K562 (cell line): ENCODE results near the gene APPBP2. TPM values are rescaled to one million over a fixed set of nuclear protein-coding genes. Genes with fewer than 3 reads are reported as not detected.

Experiments
- AFF1 ChIP-seq, 2 experiments: fragments of 450-650 bp; IDR thresholded peaks; 2 replicates each; pipeline ENCODE4 v1.6.1; 2018; ENCODE audit warnings: mild to moderate bottlenecking in 2 of 2, low read depth in 1 of 2; ENCODE audit not compliant: partially characterized antibody in 2 of 2
- ARID1B ChIP-seq: fragments of 450-650 bp; IDR thresholded peaks from 2 replicates; pipeline ENCODE4 v1.6.1; 2016; ENCODE audit warnings: antibody characterized with exemption, mild to moderate bottlenecking, inconsistent platforms
- CBFB ChIP-seq: sonication (generic); formaldehyde crosslinking; IDR thresholded peaks from 2 replicates; pipeline ENCODE4 v1.4.0; 2020; ENCODE audit warnings: mild to moderate bottlenecking, missing genetic modification reagents
- E2F6 ChIP-seq, 2 experiments: IDR thresholded peaks; 2 replicates each; pipeline ENCODE4 v1.6.1; 2011; ENCODE audit warnings: borderline replicate concordance in 1 of 2, control low read depth in 1 of 2, low read depth in 1 of 2, low read length in 1 of 2, mild to moderate bottlenecking in 1 of 2, mixed read lengths in 1 of 2, moderate library complexity in 1 of 2; ENCODE audit not compliant: insufficient read depth in 1 of 2, insufficient read length in 1 of 2, poor library complexity in 1 of 2, severe bottlenecking in 1 of 2; ENCODE audit errors: extremely low read depth in 1 of 2
- EGR1 ChIP-seq: fragments of 450-650 bp; conservative IDR thresholded peaks from 2 replicates; pipeline ENCODE4 v1.6.1; 2017; ENCODE audit warnings: mild to moderate bottlenecking
- ETV6 ChIP-seq, 3 experiments: fragments of 150-350 bp in 1 of 3; sonication (generic) in 1 of 3; formaldehyde crosslinking in 1 of 3; IDR thresholded peaks; 2 replicates each; pipeline versions ENCODE4 v1.6.1 to v1.8.0; 2014 to 2022; ENCODE audit warnings: borderline replicate concordance in 2 of 3, low read depth in 2 of 3, antibody characterized with exemption in 1 of 3, low read length in 1 of 3, mild to moderate bottlenecking in 1 of 3, missing genetic modification reagents in 1 of 3
- IFI16 ChIP-seq: fragments of 250-450 bp; sonication (Bioruptor Pico); IDR thresholded peaks from 2 replicates; pipeline ENCODE4 v2.1.2; 2022; ENCODE audit warnings: mild to moderate bottlenecking, inconsistent platforms
- KLF6 ChIP-seq: fragments of 250-450 bp; sonication (Bioruptor Pico); IDR thresholded peaks from 2 replicates; pipeline ENCODE4 v1.4.0; 2020; ENCODE audit warnings: mild to moderate bottlenecking, moderate library complexity, borderline replicate concordance
- NONO ChIP-seq, 2 experiments: fragments of 200-400 bp in 1 of 2; fragments of 450-650 bp in 1 of 2; formaldehyde crosslinking in 1 of 2; IDR thresholded peaks; 2 replicates each; pipeline ENCODE4 v1.6.1; 2017; ENCODE audit warnings: low read depth in 2 of 2, mild to moderate bottlenecking in 2 of 2, moderate library complexity in 2 of 2, low read length in 1 of 2
- OTX1 ChIP-seq: fragments of 450-650 bp; formaldehyde crosslinking; IDR thresholded peaks from 2 replicates; pipeline ENCODE4 v1.4.0; 2022; ENCODE audit warnings: mild to moderate bottlenecking
- PHTF2 ChIP-seq: fragments of 250-450 bp; sonication (Bioruptor Pico); IDR thresholded peaks from 2 replicates; pipeline ENCODE4 v1.5.0; 2021; ENCODE audit warnings: mild to moderate bottlenecking
- PTRF ChIP-seq: fragments of 450-650 bp; IDR thresholded peaks from 2 replicates; pipeline ENCODE4 v1.6.1; 2016; ENCODE audit warnings: mild to moderate bottlenecking, missing genetic modification characterization, missing compliant biosample characterization
- SETDB1 ChIP-seq: IDR thresholded peaks from one replicate; pipeline ENCODE4 v1.6.1; 2012; ENCODE audit warnings: low read length, control low read depth, inconsistent platforms
- SMAD4 ChIP-seq: fragments of 250-450 bp; sonication (Bioruptor Pico); conservative IDR thresholded peaks from 2 replicates; pipeline ENCODE4 v1.8.0; 2021; ENCODE audit warnings: inconsistent platforms, mild to moderate bottlenecking, moderate library complexity
- SMARCE1 ChIP-seq: fragments of 450-650 bp; IDR thresholded peaks from 2 replicates; pipeline ENCODE4 v1.7.1; 2016; ENCODE audit warnings: mild to moderate bottlenecking
- STAT5A ChIP-seq: IDR thresholded peaks from 2 replicates; pipeline ENCODE4 v1.6.1; 2012; ENCODE audit warnings: low read length, inconsistent platforms, borderline replicate concordance
- ZBTB17 ChIP-seq: fragments of 450-650 bp; formaldehyde crosslinking; IDR thresholded peaks from 2 replicates; pipeline ENCODE4 v1.4.0; 2020; ENCODE audit warnings: mild to moderate bottlenecking
- ZNF586 ChIP-seq: fragments of 450-650 bp; formaldehyde crosslinking; conservative IDR thresholded peaks from 2 replicates; pipeline ENCODE4 v1.4.0; 2020; ENCODE audit warnings: mild to moderate bottlenecking, moderate library complexity
- polyA plus RNA-seq, 8 experiments: library from polyadenylated mRNA; depleted of rRNA in 4 of 8; stranded (reverse) in 5 of 8; unstranded in 3 of 8; fragments of >200 nt; fragmentation: Nextera tagmentation in 2 of 8; fragmentation: Illumina TruSeq in 1 of 8; extraction: Ambion mirVana in 2 of 8; extraction: Trizol in 1 of 8; gene quantifications; 2 replicates each; pipeline versions ENCODE4 v1.2.1 to v1.2.3, GENCODE V29; 2011 to 2014; ENCODE audit warnings: inconsistent platforms in 1 of 8, missing spikeins in 1 of 8
- total RNA-seq, 7 experiments: library from RNA; depleted of rRNA in 6 of 7; stranded (reverse); fragments of >200 nt in 6 of 7; fragmentation: Illumina TruSeq in 2 of 7; extraction: Trizol in 2 of 7; gene quantifications; 2 replicates each; pipeline versions ENCODE4 v1.2.1 to v1.2.3, GENCODE V29; 2011 to 2021; ENCODE audit warnings: low replicate concordance in 1 of 7

Gene APPBP2
- total and polyA plus RNA-seq, 9 of the 15 experiments (the other 6 are each of a cell fraction or from before 2014, with no cell fraction given): 2.7 to 16.8 (median 6.9) TPM

- TF ChIP-seq E2F6 (IDR thresholded peaks at IDR 0.05; ENCODE audit: borderline replicate concordance in 1 of 2, extremely low read depth in 1 of 2, insufficient read depth in 1 of 2, insufficient read length in 1 of 2, low read depth in 1 of 2, low read length in 1 of 2, poor library complexity in 1 of 2, severe bottlenecking in 1 of 2) (no peak), AFF1 (IDR thresholded peaks at IDR 0.05; ENCODE audit: low read depth in 1 of 2, partially characterized antibody in 2 of 2) (peak in 1 of 2 experiments; percentile 44), SMAD4 (CRISPR knock-in tag) (no peak), OTX1 (no peak), ZBTB17 (CRISPR knock-in tag) (no peak), EGR1 (no peak), IFI16 (CRISPR knock-in tag) (no peak), SETDB1 (no peak), PHTF2 (CRISPR knock-in tag) (no peak), CBFB (no peak), KLF6 (CRISPR knock-in tag) (no peak), SMARCE1 (peak; percentile 80; the same call in 1 of the 2 replicates), ZNF586 (CRISPR knock-in tag) (no peak), PTRF (tag) (no peak), ETV6 (IDR thresholded peaks at IDR 0.05; ENCODE audit: borderline replicate concordance in 1 of 2, low read depth in 2 of 2, low read length in 1 of 2) (peak; percentile 85 to 98), ETV6 (CRISPR knock-in tag; IDR thresholded peaks at IDR 0.05; ENCODE audit: borderline replicate concordance) (no peak), STAT5A (peak; percentile 31; the same call in 1 of the 2 replicates), NONO (IDR thresholded peaks at IDR 0.05; ENCODE audit: low read depth in 2 of 2, low read length in 1 of 2) (no peak), ARID1B (peak; percentile 54)
Observed at GRCh38 chr17:60398227-60398959, 127.6 kb downstream of the APPBP2 start (continued).
